Gastroesophageal sphincter (tissue), 4 donors: Measurements from ENCODE around the gene IRF5. TPM values are rescaled to one million over a fixed set of nuclear protein-coding genes. Genes with fewer than 3 reads are reported as not detected.

ENCODE experiments used
- ATAC-seq: fragments of 150-250 bp; one replicate; pipeline ENCODE4 v1.9.1; 2016; ENCODE audit warnings: mild to moderate bottlenecking, moderate library complexity
- H3K27ac ChIP-seq, 4 donors: fragments of 200-600 bp; sonication (generic) in 3 of 4; 1 replicate in 3 of 4; 2 replicates in 1 of 4; pipeline ENCODE4 v1.5.1; 2016 to 2019
- H3K27me3 ChIP-seq: fragments of 200-600 bp; sonication (generic); one replicate; pipeline ENCODE4 v1.5.1; 2019
- H3K36me3 ChIP-seq, 2 donors: fragments of 200-600 bp; sonication (generic); one replicate each; pipeline ENCODE4 v1.5.1; 2019; ENCODE audit warnings: control low read depth in 1 of 2
- H3K4me1 ChIP-seq, 3 donors: fragments of 200-600 bp; sonication (generic); 1 replicate in 2 of 3; 2 replicates in 1 of 3; pipeline ENCODE4 v1.5.1; 2016 to 2019; ENCODE audit warnings: control low read depth in 2 of 3
- H3K4me3 ChIP-seq, 2 donors: fragments of 200-600 bp; sonication (generic); one replicate each; pipeline ENCODE4 v1.5.1; 2019; ENCODE audit warnings: mild to moderate bottlenecking in 1 of 2, moderate library complexity in 1 of 2
- H3K9me3 ChIP-seq, 3 donors: fragments of 200-600 bp; sonication (generic); one replicate each; pipeline ENCODE4 v1.5.1; 2017 to 2019; ENCODE audit warnings: control low read depth in 2 of 3
- CTCF ChIP-seq, 4 experiments: fragments of 200-600 bp in 2 of 4; fragments of 450-650 bp in 2 of 4; sonication (generic) in 1 of 4; IDR thresholded peaks; one replicate each; pipeline ENCODE4 v1.5.1; 2017 to 2019; ENCODE audit warnings: antibody characterized with exemption in 4 of 4, mild to moderate bottlenecking in 2 of 4, moderate library complexity in 2 of 4
- EP300 ChIP-seq: sonication (generic); formaldehyde crosslinking; IDR thresholded peaks from one replicate; pipeline ENCODE4 v1.6.1; 2017; ENCODE audit warnings: antibody characterized with exemption, mild to moderate bottlenecking
- POLR2A ChIP-seq, 2 donors: fragments of 450-650 bp; IDR thresholded peaks; one replicate each; pipeline ENCODE4 v1.6.1; 2017; ENCODE audit warnings: antibody characterized with exemption in 2 of 2, mild to moderate bottlenecking in 2 of 2, moderate library complexity in 1 of 2
- POLR2AphosphoS5 ChIP-seq: sonication (generic); formaldehyde crosslinking; IDR thresholded peaks from one replicate; pipeline ENCODE4 v1.6.1; 2017; ENCODE audit warnings: antibody characterized with exemption
- WGBS, 2 donors: methylation state at CpG; one replicate each; pipeline ENCODE4 v1.1.5; 2018; ENCODE audit warnings: low coverage in 1 of 2; 5-methylcytosine and 5-hydroxymethylcytosine counted together
- total RNA-seq, 4 donors: library from RNA; depleted of rRNA; stranded (reverse); fragments of >200 nt; gene quantifications; one replicate each; pipeline ENCODE4 v1.1.0, GENCODE V29; 2016

Gene IRF5
- total RNA-seq, 4 donors from 2014 or later, result 6.6 to 10.1 (median 8.2) TPM

GRCh38 chr7:128946936-128947830, 9.5 kb downstream of the IRF5 start:
- Histone ChIP-seq H3K36me3 (peaks cover 0 to 21% of the 10 kb centered on the region in 2 donors), H3K27ac (no peak overlapping the region), H3K4me3 (no peak overlapping the region), H3K9me3 (no peaks in the 10 kb centered on the region), H3K27me3 (no peaks in the 10 kb centered on the region), H3K4me1 (no peaks in the 10 kb centered on the region)
- no peak for ATAC-seq
- TF ChIP-seq EP300 (no peak), POLR2AphosphoS5 (no peak), CTCF (IDR thresholded peaks at IDR 0.05) (no peak), POLR2A (IDR thresholded peaks at IDR 0.05) (no peak)
- 88% methylated on average over 3 of the region's 22 CpGs; no CpG with 5 or more reads in 1 of the 2 donors for WGBS, 2 donors

GRCh38 chr7:128947854-128948253, 10.1 kb downstream of the IRF5 start:
- Histone ChIP-seq H3K9me3 (no peaks in the 10 kb centered on the region), H3K27ac (no peak overlapping the region), H3K27me3 (no peaks in the 10 kb centered on the region), H3K36me3 (peaks cover 0 to 26% of the 10 kb centered on the region in 2 donors), H3K4me3 (no peak overlapping the region), H3K4me1 (no peaks in the 10 kb centered on the region)
- TF ChIP-seq CTCF (IDR thresholded peaks at IDR 0.05), result no peak
- no peak for TF ChIP-seq POLR2A (IDR thresholded peaks at IDR 0.05)
- TF ChIP-seq POLR2AphosphoS5, result no peak
- TF ChIP-seq EP300, result no peak
- ATAC-seq, result no peak
- no CpG with 5 or more reads among the region's 9 CpGs for WGBS, 2 donors

GRCh38 chr7:128948312-128948973, 10.7 kb downstream of the IRF5 start:
- no peak for ATAC-seq
- H3K4me3 ChIP-seq, result no peak overlapping the region
- WGBS, 2 donors, result 90% methylated on average over 2 of the region's 12 CpGs; no CpG with 5 or more reads in 1 of the 2 donors

GRCh38 chr7:128948976-128949760, 11.4 kb downstream of the IRF5 start:
- Histone ChIP-seq H3K27me3 (no peaks in the 10 kb centered on the region), H3K36me3 (peaks cover 4 to 39% of the 10 kb centered on the region in 2 donors), H3K4me1 (no peaks in the 10 kb centered on the region), H3K4me3 (no peak overlapping the region), H3K27ac (no peak overlapping the region), H3K9me3 (no peaks in the 10 kb centered on the region)
- WGBS, 2 donors, result 87% methylated on average over 2 of the region's 4 CpGs; no CpG with 5 or more reads in 1 of the 2 donors
- ATAC-seq, result peak; percentile 14
- TF ChIP-seq EP300 (no peak), POLR2A (IDR thresholded peaks at IDR 0.05) (no peak), CTCF (IDR thresholded peaks at IDR 0.05) (no peak), POLR2AphosphoS5 (no peak)

More at GRCh38 chr7:128948312-128948973, 10.7 kb downstream of the IRF5 start:
- TF ChIP-seq POLR2A (IDR thresholded peaks at IDR 0.05), result no peak
- TF ChIP-seq POLR2AphosphoS5, result no peak
- TF ChIP-seq CTCF (IDR thresholded peaks at IDR 0.05), result no peak
- no peak for TF ChIP-seq EP300
- Histone ChIP-seq H3K27ac (no peak overlapping the region), H3K4me1 (no peaks in the 10 kb centered on the region), H3K27me3 (no peaks in the 10 kb centered on the region), H3K36me3 (peaks cover 0 to 31% of the 10 kb centered on the region in 2 donors), H3K9me3 (no peaks in the 10 kb centered on the region)
